HEK293 (cell line): ENCODE results near the gene SLC13A3.

Experiments
- CTCF ChIA-PET: fragments of 350-600 bp; formaldehyde crosslinking; extraction: SDS; loops from one replicate; lab custom pipeline; 2021; ENCODE audit warnings: antibody characterized with exemption; lab: Yijun Ruan, JAX
- POLR2A ChIA-PET: fragments of 300-600 bp; formaldehyde crosslinking; extraction: SDS; loops from one replicate; lab custom pipeline; 2020; ENCODE audit warnings: antibody characterized with exemption, inconsistent platforms; lab: Yijun Ruan, JAX
- H3K27ac ChIP-seq: fragments of 200-500 bp; sonication (Bioruptor generic); 2 replicates; pipeline ENCODE4 v1.5.1; 2014; ENCODE audit warnings: low read depth, low read length, control low read depth, inconsistent platforms; ENCODE audit errors: extremely low read depth
- H3K36me3 ChIP-seq, 2 experiments: fragments of 200-500 bp in 1 of 2; sonication (Bioruptor generic) in 1 of 2; 1 replicate in 1 of 2; 2 replicates in 1 of 2; pipeline ENCODE4 v1.5.1; 2014 to 2017; ENCODE audit warnings: inconsistent platforms in 2 of 2, low read length in 2 of 2; ENCODE audit not compliant: control insufficient read depth in 2 of 2, insufficient read depth in 1 of 2
- H3K4me1 ChIP-seq: fragments of 200-500 bp; sonication (Bioruptor generic); 2 replicates; pipeline ENCODE4 v1.5.1; 2014; ENCODE audit warnings: mild to moderate bottlenecking, low read length, inconsistent platforms; ENCODE audit not compliant: control insufficient read depth, insufficient read depth
- H3K4me3 ChIP-seq: 2 replicates; pipeline ENCODE4 v1.5.1; 2011; ENCODE audit warnings: low read depth, mild to moderate bottlenecking, control low read depth, low read length, moderate library complexity
- H3K9me3 ChIP-seq: fragments of 200-500 bp; sonication (Bioruptor generic); 2 replicates; pipeline ENCODE4 v1.5.1; 2014; ENCODE audit warnings: low read depth, low read length, inconsistent platforms; ENCODE audit not compliant: control insufficient read depth, insufficient read depth
- EGR2 ChIP-seq: fragments of 450-650 bp; formaldehyde crosslinking; IDR thresholded peaks from 2 replicates; pipeline ENCODE4 v1.5.1; 2016; ENCODE audit warnings: low read depth, missing biosample characterization, missing genetic modification characterization
- KLF9 ChIP-seq: fragments of 450-650 bp; formaldehyde crosslinking; IDR thresholded peaks from 2 replicates; pipeline ENCODE4 v1.5.1; 2016; ENCODE audit warnings: missing biosample characterization, missing genetic modification characterization, low read depth
- OVOL3 ChIP-seq: fragments of 450-650 bp; formaldehyde crosslinking; IDR thresholded peaks from 2 replicates; pipeline ENCODE4 v1.5.1; 2016; ENCODE audit warnings: missing biosample characterization, missing genetic modification characterization
- PRDM10 ChIP-seq: fragments of 450-650 bp; formaldehyde crosslinking; IDR thresholded peaks from 2 replicates; pipeline ENCODE4 v1.5.1; 2016; ENCODE audit warnings: missing biosample characterization, missing genetic modification characterization
- ZBTB20 ChIP-seq: fragments of 450-650 bp; formaldehyde crosslinking; IDR thresholded peaks from 2 replicates; pipeline ENCODE4 v1.5.1; 2016; ENCODE audit warnings: missing biosample characterization, missing genetic modification characterization
- ZBTB6 ChIP-seq: fragments of 450-650 bp; formaldehyde crosslinking; IDR thresholded peaks from 2 replicates; pipeline ENCODE4 v1.5.1; 2017; ENCODE audit warnings: missing biosample characterization, missing genetic modification characterization
- ZIC2 ChIP-seq: fragments of 450-650 bp; formaldehyde crosslinking; IDR thresholded peaks from 2 replicates; pipeline ENCODE4 v1.5.1; 2016; ENCODE audit warnings: missing biosample characterization, missing genetic modification characterization
- ZNF121 ChIP-seq: fragments of 450-650 bp; formaldehyde crosslinking; IDR thresholded peaks from 2 replicates; pipeline ENCODE4 v1.5.1; 2016; ENCODE audit warnings: missing biosample characterization, missing genetic modification characterization
- ZNF138 ChIP-seq: fragments of 450-650 bp; formaldehyde crosslinking; IDR thresholded peaks from 2 replicates; pipeline ENCODE4 v1.5.1; 2016; ENCODE audit warnings: missing biosample characterization, missing genetic modification characterization, borderline replicate concordance
- ZNF423 ChIP-seq: fragments of 450-650 bp; formaldehyde crosslinking; IDR thresholded peaks from 2 replicates; pipeline ENCODE4 v1.5.1; 2016; ENCODE audit warnings: missing biosample characterization, missing genetic modification characterization
- ZNF585B ChIP-seq: fragments of 450-650 bp; formaldehyde crosslinking; IDR thresholded peaks from 2 replicates; pipeline ENCODE4 v1.5.1; 2016; ENCODE audit warnings: missing biosample characterization, missing genetic modification characterization
- ZNF596 ChIP-seq: fragments of 450-650 bp; IDR thresholded peaks from 2 replicates; pipeline ENCODE4 v1.5.0; 2018; ENCODE audit warnings: missing biosample characterization, mild to moderate bottlenecking, missing genetic modification characterization, moderate library complexity
- ZNF623 ChIP-seq: fragments of 450-650 bp; formaldehyde crosslinking; IDR thresholded peaks from 2 replicates; pipeline ENCODE4 v1.5.1; 2016; ENCODE audit warnings: missing biosample characterization, missing genetic modification characterization
- ZNF624 ChIP-seq: fragments of 450-650 bp; formaldehyde crosslinking; IDR thresholded peaks from 2 replicates; pipeline ENCODE4 v1.5.1; 2017; ENCODE audit warnings: missing biosample characterization, missing genetic modification characterization
- ZNF747 ChIP-seq: fragments of 450-650 bp; formaldehyde crosslinking; IDR thresholded peaks from 2 replicates; pipeline ENCODE4 v1.5.1; 2016; ENCODE audit warnings: missing biosample characterization, missing genetic modification characterization
- ZNF768 ChIP-seq: fragments of 450-650 bp; formaldehyde crosslinking; IDR thresholded peaks from 2 replicates; pipeline ENCODE4 v1.5.1; 2018; ENCODE audit warnings: missing biosample characterization, mild to moderate bottlenecking, missing genetic modification characterization
- ZNF843 ChIP-seq: fragments of 450-650 bp; formaldehyde crosslinking; IDR thresholded peaks from 2 replicates; pipeline ENCODE4 v1.5.1; 2016; ENCODE audit warnings: missing biosample characterization, missing genetic modification characterization
- TF ChIP-seq, protein P1 (sequence below): fragments of 450-650 bp; formaldehyde crosslinking; IDR thresholded peaks from 2 replicates; pipeline ENCODE4 v1.5.1; 2016; ENCODE audit warnings: missing biosample characterization, missing genetic modification characterization
- TF ChIP-seq, protein P2 (sequence below): fragments of 450-650 bp; formaldehyde crosslinking; IDR thresholded peaks from 2 replicates; pipeline ENCODE4 v1.5.1; 2017; ENCODE audit warnings: missing biosample characterization, missing genetic modification characterization
- TF ChIP-seq, protein P3 (sequence below): fragments of 450-650 bp; formaldehyde crosslinking; IDR thresholded peaks from 2 replicates; pipeline ENCODE4 v1.5.1; 2016; ENCODE audit warnings: missing biosample characterization, missing genetic modification characterization

Gene SLC13A3

GRCh38 chr20:46580613-46581205 is 70.5 kb downstream of the SLC13A3 start:
- no peaks in the 10 kb centered on the region for H3K4me1 ChIP-seq
- POLR2A ChIA-PET: no interaction called here
- H3K4me3 ChIP-seq: no peak overlapping the region
- CTCF ChIA-PET: interaction anchor here (0.7 kb wide), 1 partner anchor 58 kb away, joined by 3 read pairs; no protein-coding TSS in a partner anchor
- H3K27ac ChIP-seq: no peak overlapping the region
- TF ChIP-seq ZNF843 (tag by site-specific recombination) (no peak), ZBTB6 (tag by site-specific recombination) (no peak), OVOL3 (tag by site-specific recombination) (no peak), ZNF623 (tag by site-specific recombination) (no peak), ZNF121 (no peak), ZNF585B (no peak), ZNF596 (tag by site-specific recombination) (no peak), ZNF423 (no peak), EGR2 (tag by site-specific recombination) (no peak), KLF9 (tag by site-specific recombination) (no peak), ZNF747 (tag by site-specific recombination) (no peak), ZNF624 (tag by site-specific recombination) (no peak), ZNF768 (tag by site-specific recombination) (no peak), ZBTB20 (tag by site-specific recombination) (no peak), PRDM10 (tag by site-specific recombination) (no peak), ZIC2 (tag by site-specific recombination) (no peak), ZNF138 (tag by site-specific recombination) (no peak)
- TF ChIP-seq, protein P1, sequence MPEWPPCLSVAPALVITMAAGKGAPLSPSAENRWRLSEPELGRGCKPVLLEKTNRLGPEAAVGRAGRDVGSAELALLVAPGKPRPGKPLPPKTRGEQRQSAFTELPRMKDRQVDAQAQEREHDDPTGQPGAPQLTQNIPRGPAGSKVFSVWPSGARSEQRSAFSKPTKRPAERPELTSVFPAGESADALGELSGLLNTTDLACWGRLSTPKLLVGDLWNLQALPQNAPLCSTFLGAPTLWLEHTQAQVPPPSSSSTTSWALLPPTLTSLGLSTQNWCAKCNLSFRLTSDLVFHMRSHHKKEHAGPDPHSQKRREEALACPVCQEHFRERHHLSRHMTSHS (tag by site-specific recombination): no peak
- TF ChIP-seq, protein P2, sequence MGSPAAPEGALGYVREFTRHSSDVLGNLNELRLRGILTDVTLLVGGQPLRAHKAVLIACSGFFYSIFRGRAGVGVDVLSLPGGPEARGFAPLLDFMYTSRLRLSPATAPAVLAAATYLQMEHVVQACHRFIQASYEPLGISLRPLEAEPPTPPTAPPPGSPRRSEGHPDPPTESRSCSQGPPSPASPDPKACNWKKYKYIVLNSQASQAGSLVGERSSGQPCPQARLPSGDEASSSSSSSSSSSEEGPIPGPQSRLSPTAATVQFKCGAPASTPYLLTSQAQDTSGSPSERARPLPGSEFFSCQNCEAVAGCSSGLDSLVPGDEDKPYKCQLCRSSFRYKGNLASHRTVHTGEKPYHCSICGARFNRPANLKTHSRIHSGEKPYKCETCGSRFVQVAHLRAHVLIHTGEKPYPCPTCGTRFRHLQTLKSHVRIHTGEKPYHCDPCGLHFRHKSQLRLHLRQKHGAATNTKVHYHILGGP (tag by site-specific recombination): no peak
- TF ChIP-seq, protein P3, sequence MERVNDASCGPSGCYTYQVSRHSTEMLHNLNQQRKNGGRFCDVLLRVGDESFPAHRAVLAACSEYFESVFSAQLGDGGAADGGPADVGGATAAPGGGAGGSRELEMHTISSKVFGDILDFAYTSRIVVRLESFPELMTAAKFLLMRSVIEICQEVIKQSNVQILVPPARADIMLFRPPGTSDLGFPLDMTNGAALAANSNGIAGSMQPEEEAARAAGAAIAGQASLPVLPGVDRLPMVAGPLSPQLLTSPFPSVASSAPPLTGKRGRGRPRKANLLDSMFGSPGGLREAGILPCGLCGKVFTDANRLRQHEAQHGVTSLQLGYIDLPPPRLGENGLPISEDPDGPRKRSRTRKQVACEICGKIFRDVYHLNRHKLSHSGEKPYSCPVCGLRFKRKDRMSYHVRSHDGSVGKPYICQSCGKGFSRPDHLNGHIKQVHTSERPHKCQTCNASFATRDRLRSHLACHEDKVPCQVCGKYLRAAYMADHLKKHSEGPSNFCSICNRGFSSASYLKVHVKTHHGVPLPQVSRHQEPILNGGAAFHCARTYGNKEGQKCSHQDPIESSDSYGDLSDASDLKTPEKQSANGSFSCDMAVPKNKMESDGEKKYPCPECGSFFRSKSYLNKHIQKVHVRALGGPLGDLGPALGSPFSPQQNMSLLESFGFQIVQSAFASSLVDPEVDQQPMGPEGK: no peak
- H3K36me3 ChIP-seq: no peaks in the 10 kb centered on the region
- no peaks in the 10 kb centered on the region for H3K9me3 ChIP-seq
